SU-DHL-6 (cell line): Measurements from ENCODE around the gene DGKH.

Experiments used
- CTCF ChIP-seq: fragments of 200-600 bp; sonication (generic); IDR thresholded peaks from one replicate; pipeline ENCODE4 v1.5.1; 2017; ENCODE audit warnings: antibody characterized with exemption, mild to moderate bottlenecking, low read length, moderate library complexity; ENCODE audit not compliant: insufficient read depth, poor library complexity, severe bottlenecking
- EZH2phosphoT487 ChIP-seq: fragments of 200-600 bp; sonication (generic), shearing (Covaris generic); conservative IDR thresholded peaks from 2 replicates; pipeline ENCODE4 v1.6.1; 2018; ENCODE audit warnings: mild to moderate bottlenecking, antibody characterized with exemption, low read length, moderate library complexity, mixed read lengths

DNA sequence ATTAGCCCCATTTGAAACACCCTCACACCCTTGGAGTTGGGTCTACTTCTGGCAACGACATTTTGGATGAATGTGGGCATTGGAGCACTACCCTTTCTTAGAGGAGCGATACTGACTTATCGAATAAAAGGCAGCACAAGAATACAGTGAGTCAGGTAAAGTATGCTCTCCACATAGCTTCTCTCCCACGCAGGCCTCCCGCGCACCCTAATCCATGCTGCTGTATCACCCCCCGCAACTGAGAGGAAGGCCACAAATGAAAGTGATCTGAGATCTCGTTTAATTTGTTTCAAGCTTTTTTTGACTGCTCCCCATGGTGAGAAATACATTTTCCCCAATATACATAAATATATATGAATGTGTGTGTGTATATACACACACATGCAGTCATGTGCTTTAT is 198.1 kb downstream of the DGKH start:
- TF ChIP-seq EZH2phosphoT487 (no peak), CTCF (no peak)
